NCI-H460 (cell line): ENCODE data around the gene MLLT6. TPM values are rescaled to one million over a fixed set of nuclear protein-coding genes. Genes with fewer than 3 reads are reported as not detected.

Source experiments
- DNase-seq: peaks from one replicate; pipeline ENCODE4 v3.0.0-alpha.2; 2016; ENCODE audit warnings: low read depth; ENCODE audit errors: extremely low read depth
- polyA plus RNA-seq: library from polyadenylated mRNA; depleted of rRNA; stranded (reverse); fragments of >200 nt; gene quantifications from 2 replicates; pipeline ENCODE4 v1.2.3, GENCODE V29; 2014; cell fraction: nucleus; rRNA removed
- total RNA-seq: library from RNA; depleted of rRNA; stranded (reverse); fragments of >200 nt; shearing (Covaris generic); gene quantifications from 2 replicates; pipeline ENCODE4 v1.2.3, GENCODE V29; 2014; rRNA removed

The MLLT6 gene
- 39.0 and 39.3 TPM in 2 replicates for total RNA-seq
- polyA plus RNA-seq = 69.2 and 81.7 TPM in 2 replicates

DNA sequence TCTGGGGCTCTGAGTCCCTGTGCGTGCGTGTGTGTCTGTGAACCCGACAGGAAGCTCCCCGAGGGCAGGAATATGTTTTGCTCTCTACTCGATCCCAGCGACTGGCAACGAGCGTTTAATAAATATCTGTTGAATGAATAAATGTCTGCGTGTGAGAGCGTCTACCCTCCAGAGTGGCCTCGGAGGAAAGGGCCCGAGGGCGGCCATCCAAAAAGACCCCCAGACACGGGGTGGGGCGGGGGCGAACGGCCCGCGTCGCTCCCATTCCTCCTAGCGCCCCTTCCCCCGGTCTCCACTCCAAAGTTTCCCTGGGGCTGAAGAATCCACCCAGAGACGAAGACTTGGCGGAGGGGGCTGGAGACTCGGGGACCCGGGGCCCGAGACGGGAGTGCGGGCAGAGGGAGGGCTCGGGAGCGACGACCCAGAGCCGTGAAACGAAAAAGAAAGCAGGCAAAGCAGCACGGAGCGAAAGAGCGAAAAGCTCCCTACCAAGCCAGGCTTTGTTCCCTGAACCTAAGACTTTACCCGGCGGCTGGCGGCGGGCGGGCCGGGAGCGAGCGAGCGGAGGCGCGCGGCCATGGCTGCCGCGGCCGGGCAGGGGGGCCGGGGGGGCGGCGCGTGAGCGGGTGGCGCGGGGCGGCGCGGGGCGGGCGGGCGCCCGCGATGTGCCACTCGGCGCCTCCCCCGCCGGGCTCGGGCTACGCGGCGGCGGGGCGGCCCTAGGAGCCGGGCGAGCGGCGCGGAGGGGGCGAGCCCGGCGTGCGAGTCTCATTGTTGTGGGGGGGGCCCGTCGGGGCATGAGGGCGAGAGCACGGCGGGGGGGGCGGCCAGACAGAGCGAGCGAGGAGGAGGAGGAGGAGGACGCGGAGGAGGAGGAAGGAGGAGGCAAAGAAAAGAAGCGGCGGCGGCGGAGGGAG lies at the start of gene MLLT6:
MLLT6 (plus strand) TSS at position 668 of the 917 bp plus-strand sequence. CDS start 360 bp downstream, outside the sequence.
- DNase-seq = peak; percentile 63

DNA sequence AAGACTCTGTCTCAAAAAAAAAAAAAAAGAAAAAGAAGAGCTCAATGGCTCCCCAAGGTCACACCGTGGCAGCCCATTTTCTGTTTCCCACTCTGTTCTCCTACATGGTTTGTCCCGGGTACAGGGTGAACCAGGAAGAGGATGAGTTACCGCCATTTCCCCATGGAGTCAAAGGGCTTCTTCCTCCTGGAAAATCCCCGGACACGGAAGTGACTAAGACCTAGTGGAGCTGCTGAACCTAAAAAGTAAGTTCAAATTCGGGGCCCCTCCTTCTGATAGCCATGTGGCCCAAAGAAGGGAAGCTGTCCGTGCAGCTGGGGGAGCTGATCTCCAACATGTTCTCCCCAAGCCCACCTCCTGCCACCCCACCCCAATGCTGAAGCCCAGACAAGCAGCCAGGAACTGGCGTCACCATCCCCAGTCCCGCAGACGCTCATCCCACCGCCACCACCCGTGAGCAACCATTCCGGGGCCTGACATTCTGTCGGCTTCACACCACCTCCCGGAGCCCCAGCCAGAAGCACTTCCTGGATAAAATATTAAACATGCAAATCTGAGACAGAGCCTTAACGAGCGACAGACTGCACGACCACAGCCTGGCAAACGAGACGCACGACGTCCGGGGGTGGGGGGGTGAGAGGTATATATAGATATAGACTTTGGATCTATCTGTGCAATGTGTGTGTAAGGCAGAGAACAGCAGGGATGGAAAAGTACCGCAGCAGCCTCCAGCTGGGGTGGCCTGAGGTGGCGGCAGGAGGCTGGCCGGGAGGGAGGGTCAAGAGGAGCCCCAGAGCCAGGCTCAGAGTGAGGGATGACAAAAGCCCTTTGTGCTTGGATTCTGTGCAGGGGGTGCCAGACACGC lies 47.9 kb upstream of the MLLT6 start:
- no peak for DNase-seq

DNA sequence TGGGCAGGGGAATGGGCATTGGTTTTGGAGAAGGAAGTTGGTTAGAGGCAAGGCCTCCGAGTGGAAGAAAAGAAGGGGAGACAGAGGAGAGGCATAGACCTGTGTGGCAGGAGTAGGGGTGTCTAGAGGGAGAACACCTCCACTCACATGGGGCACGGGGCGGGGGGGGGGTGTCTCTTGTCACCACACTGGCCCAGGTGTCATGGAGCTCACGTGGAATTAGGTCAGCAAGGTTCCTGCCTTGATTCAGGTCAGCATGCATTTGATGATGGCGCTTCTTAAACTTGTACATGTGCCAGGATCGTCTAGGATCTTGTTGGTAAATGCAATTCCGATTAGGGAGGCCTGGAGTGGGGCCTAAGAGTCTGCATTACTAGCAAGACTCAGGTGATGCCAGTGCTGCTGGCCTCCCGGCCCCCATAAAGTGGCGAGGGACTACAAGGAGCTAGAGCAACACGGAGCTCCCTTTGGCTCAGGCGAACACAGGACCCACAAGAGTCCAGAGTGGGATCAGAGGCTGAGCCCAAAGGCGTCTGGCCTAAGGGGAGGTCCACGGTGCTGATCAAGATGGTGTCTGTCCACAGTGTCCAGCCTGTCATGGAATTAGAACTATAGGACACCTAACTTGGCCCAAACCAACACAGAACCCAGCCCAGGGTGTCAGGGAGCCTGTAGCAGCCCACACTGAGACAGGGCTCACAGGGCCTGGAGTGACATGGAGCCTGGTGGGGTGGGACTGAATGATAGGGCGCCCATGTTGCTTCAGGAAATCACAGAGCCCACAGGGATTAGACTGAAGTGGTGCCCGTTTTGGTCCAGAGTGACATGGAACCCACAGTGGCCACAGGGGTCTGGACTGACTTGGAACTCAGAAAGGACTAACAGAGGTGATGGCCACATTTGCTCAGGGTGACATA lies 47.0 kb upstream of the MLLT6 start:
- DNase-seq = no peak

DNA sequence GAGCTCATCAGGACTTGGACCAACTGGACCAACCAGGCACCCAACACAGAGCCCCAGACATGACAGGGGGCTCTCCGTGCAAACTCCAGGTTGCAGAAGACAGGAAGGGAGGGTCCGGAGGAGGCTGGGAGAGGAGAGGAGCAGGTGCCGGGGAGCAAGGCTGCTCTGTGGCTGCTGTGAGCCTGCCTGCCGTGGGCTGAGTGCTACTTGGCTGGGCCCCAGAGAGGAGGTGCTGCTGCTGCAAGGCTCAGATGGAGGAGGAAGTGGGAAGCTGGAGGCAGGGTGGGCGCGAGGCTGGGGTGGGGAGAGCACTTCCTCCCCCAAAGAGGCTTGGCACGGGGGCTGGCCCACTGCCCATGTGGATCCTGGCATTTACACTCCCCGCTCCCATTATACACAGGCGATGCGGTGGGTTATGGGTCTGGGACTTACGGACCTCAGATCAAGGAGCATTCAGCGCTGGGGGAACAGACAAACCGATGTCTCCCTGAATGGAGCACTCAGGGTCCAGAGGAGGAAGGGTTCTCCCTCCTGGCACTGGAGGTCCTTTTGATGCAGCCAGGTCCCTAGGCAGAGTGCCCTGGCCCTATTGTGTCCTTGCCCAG lies 46.2 kb upstream of the MLLT6 start:
- no peak for DNase-seq

DNA sequence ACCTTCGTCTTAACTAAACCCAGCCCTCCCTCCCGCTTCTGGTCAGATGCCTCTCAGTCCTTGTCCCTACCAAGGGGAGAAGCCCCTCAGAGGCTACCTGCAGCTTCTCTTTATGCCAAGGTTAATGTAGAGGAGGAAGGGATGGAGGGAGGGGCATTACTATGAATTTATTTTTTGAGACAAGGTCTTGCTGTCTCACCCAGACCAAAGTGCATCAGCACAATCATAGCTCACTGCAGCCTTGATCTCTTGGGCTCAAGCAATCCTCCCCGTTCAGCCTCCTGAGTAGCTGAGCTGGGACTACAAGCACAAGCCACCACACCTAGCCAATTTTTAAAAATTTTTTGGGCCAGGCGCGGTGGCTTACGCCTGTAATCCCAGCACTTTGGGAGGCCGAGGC lies 45.7 kb upstream of the MLLT6 start:
- no peak for DNase-seq

DNA sequence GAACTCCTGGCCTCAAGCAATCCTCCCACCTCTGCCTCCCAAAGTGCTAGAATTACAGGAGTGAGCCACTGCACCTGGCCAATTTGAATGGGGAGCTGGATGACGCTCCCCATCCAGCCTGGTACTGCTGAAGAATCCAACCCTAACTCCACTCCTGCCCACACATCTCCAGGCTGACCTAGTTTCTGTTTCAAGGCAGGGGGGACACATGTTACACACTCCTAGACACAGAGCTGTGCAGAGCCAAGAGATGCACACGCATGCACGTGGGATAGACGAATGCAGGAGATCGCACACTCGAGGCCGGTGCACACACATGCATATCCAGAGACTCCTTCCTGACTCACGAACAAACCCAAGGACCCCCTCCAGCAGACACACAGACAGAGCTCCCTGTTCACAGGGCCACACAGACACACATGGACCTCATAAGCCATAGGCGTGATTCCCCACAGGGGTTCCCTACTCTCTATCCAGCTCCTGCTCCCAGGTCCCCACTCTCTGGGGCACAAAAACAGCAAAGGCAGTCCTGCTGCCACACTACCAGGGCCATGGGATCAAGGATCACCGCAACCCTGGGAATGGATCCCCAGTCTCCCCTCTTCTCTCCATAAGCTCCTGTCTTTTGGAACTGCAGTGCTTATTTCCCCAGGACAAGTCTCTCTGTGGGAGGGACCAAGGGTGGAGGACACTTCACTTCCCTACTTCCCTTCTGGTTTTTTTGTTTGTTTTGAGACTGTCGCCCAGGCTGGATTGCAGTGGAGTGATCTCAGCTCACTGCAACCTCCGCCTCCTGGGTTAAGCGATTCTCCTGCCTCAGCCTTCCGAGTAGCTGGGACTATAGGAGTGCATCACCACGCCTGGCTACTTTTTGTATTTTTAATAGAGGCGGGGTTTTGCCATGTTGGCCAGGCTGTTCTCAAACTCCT lies 44.7 kb upstream of the MLLT6 start:
- DNase-seq = no peak

DNA sequence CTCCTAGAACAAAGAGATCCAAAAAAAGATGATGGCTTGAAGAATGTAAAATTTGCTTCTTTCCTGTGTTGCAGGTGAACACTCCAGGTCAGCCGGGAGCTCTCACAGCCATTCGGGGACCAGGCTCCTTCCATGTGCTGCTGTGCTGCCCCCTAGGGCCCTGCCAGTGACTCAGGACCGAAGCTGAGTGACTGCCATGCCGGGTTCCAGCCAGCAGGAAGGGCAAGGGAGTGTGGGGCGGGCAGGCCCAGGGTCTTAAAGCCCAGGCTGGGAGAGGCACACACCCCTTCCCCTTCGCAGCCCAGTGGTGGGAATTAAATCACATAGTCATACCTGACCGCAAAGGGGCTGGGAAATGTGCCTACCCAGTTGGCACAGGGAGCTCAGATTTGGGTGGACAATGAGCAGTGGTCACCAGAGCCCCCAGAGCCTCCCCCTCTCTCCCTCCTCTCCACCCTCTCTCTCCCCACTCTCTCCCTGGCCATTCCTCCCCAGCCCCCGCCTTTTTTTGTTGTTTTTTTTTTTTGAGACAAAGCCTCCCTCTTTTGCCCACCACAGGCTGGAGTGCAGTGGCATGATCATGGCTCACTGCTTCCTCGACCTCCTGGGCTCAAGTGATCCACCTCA lies 41.8 kb upstream of the MLLT6 start:
- DNase-seq = peak; percentile 77

DNA sequence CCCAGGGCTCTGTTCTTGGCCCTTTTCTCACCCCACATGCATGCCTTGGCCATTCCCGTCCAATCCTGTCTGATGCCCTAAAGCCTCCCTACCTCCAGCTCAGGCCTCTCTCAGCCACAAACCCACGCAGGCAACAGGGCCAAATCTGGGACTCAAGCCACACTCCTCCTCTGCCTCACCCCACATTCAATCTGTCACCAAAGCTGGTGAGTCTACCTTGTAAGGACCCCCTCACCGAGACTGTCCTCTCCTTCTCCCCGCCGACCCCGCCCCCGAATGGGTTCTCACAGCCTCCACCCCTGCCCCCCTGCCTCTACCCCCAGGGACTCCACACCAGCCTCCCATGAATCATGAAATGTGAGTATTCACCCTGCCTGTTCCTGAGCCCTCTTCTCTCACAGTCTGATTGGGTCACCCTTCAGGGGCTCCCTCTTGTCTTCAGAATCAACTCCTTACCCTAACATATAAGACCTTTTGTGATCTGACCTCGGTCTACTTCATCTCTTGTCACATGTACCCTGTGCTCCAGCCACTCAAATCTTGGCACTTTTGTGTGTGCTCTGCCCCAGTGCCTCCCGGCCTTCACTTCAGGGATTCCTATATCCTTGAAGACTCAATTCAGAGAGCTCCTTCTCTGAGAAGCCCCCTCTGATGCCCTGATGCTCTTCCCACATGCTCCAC lies 41.0 kb upstream of the MLLT6 start:
- no peak for DNase-seq

DNA sequence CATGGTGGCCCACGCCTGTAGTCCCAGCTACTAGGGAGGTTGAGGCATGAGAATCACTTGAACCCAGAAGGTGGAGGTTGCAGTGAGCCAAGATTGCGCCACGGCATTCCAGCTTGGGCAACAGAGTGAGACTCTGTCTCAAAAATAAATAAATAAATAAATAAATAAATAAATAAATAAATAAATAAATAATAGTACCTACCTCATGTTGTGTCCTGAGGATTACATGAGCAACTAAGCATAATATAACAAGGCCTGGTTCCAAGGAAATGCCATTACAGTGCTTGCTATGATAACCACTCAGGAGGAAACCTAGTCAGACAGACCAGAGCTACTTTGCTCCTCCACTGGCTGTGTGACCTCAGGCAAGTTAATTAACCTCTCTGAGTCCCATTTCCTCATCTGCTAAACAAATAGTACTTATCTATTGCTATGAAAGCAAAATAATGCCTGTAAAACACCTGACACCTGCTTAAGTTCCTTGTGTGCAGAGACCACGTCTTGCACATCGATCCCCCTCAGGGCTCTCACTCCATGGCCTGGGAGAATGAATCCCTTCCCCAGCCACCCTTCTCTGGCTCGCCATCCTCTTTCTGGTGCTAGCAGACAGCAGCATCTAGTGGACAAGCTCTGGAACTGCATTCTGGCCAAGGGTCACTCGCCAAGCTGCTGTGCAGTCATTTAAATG lies 37.8 kb upstream of the MLLT6 start:
- peak; percentile 72 for DNase-seq

DNA sequence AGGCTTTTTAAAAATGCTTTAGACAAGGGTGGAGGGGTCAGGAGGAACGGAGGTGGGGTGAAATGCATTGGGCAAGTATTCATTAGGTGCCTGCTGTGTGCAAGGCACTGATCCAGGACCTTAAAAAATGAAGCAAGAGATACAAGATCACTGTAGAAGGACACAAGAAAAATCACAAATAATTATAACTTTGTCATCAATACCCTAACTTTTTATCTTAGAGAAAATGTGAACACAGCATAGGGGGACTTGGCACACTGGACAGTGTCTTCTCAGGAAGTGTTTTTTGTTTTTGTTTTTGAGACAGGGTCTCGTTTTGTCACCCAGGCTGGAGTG lies 37.3 kb upstream of the MLLT6 start:
- DNase-seq = no peak

DNA sequence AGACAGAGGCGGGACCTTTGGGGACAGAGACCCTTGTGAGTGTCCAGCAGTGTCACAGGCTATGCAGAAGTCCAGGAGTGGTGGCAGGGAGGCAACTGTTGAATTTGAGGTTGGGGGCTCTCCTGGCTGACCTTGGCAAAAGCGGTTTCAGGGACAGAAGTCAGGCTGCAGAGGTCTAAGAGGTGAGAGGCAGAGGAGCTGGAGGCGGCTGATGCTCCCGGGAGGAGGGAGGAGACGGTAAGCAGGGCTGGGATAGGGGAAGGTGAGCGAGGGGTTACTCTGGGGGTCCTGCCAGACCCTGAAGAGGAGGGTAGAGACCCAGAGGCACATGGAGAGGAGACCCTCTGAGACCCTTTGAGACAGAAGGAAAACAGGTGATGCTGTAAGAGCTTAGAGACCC lies 35.6 kb upstream of the MLLT6 start:
- DNase-seq = no peak

DNA sequence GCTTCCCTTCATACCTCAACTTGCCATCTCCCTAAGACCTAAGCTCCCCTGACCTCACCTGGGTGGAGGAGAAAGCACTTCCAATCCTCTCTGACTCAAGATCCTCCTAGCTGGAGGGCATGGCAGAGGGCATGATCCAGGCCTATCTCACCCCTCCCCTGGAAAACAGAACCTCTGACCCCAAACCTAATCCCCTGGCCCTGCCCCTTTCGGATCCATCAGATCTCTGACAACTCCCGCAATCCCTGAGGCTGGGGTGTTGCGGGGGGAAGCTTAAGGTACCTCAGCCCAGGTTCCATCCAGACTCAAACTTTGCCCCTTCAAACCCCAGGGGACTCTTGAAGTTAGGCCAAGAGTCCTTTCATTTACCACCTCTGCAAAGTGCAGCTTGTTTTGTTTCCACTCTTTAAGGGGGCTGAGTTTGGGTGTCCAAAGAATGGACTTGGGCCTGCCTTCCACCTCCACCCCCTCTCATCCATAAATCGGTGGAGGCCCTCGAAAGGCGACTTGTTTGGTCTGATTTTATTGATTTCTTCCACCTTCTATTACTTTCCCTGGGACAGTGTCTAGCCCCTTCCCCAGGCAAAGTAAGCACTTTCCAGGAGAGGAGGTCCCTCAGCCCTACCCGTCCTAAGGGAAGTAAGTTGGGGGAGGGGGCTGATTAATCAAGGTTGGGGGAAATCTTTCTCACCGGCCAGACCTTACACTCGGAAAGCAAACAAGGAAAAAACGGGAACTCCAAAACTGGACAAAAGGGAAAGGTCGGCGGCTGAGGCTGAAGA lies 32.9 kb upstream of the MLLT6 start:
- DNase-seq = no peak

DNA sequence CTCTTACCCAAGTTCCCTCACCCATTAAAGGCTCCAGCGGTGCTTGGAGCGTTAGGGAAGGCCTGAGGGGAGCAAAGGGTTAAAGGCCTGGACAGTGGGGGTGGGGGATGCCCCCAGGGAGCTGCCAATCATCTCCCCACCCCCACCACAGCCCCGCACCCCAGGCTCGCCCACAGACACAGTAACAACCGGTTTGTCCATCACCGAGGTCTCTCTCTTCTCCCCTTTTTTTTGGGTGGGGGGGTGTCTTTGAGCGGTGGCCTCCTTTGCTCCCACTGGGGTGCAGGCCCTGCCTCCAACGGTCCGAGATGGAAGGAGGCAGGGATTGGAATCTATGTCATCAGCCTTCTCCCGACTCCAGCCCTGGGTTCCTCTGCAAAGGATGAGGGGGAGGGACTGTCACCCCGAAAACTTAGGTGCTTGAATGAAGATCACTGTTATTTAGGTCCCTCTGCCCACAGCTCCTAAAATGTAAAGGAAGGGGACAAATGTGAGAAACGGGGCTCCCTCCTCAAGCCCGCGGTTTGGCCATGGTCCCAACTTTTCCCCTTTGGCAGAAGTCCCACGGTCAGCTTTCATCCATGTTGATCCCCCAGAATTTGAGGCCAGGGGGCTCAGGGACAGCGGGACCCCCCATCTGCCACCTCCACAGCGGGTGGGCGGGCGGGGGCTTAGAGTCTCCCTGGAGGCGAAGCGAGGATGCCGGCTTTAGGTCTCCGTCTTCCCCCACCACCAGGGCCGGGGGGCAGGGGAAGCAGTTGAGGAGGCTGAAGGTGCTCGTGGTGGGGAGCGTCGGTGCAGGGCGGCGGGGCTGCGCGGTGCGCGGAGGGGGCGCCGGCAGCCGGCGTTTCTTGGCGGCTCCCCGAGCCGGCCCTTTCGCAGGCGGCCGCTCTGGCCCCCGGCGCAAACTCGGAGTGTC lies 32.0 kb upstream of the MLLT6 start:
- no peak for DNase-seq

DNA sequence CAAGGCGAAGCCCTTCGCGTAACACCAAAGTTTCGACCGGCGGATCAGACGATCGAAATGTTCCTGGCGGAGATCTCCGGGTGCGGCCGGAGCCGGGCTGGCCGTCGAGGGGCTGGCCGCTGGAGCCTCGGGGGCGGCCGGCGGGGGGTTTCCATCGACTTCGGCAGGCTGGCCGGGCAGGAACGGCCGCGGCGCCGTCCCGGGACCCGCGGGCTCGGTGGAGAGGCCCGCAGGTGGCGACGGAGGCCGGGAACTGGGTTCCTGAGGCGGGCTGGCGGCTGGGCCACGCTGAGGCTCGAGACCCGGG lies 31.4 kb upstream of the MLLT6 start:
- DNase-seq = no peak

DNA sequence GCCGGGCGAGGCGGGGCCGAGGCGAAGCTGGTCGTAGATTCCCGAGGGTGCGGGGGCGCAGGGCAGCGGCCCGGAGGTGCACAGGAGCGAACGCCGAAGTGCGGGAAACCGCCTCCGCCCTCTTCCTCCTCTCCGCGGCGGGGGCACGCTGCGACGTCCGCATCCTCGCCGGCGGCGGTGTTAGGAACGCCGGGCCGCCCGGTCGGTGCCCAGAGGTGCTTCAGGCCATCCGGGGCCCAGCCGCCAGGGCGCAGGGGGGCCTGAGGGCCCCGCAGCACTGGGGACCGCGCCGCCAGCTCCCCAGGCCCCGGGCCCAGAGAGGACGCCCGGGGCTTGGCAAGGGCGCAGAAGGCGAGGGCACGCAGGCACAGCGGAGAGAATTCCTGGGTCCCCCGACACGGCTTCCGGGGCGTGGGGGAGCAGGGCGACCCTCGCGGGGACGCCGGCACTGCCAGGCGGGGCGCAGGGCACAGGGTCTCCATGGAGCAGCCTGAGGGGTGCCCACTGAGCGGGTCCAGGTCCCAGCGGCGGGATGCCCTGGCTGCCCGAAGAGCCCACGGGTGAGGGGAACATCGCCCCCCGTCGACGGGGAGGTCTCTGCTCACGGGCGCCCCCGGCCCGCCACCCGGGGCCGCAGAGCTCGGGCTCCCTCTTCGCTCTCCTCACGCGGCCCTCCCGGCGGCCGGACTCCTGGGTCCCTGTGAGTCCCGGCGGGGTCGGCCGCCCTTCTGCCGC lies 30.9 kb upstream of the MLLT6 start:
- no peak for DNase-seq
